Measurements from ENCODE around the gene UST. TPM values are rescaled to one million over a fixed set of nuclear protein-coding genes. Genes with fewer than 3 reads are reported as not detected.

Gene UST
- total and polyA plus RNA-seq, 2 of the 8 experiments (the other 6 are each of a cell fraction or from before 2014, with no cell fraction given) = 13.5 to 34.5 TPM

GRCh38 chr6:148885136-148885865, 138.5 kb downstream of the UST start:
- H3K27me3 ChIP-seq (replicated peaks in 1 of 4; ENCODE audit: control insufficient read depth in 3 of 4, extremely low read depth in 1 of 4, insufficient read depth in 3 of 4, low read length in 3 of 4) = no peaks in the 10 kb centered on the region
- no peak overlapping the region for H2AFZ ChIP-seq (ENCODE audit: low read length)
- H3K4me1 ChIP-seq (replicated peaks in 1 of 4; ENCODE audit: control insufficient read depth in 3 of 4, insufficient read depth in 4 of 4, low read length in 3 of 4) = peaks cover 3 to 18% (median 12%) of the 10 kb centered on the region in 4 experiments; a peak in 5 of 7 replicates
- peaks cover 0 to 47% of the 10 kb centered on the region in 2 experiments; a peak in 2 of 4 replicates for H3K79me2 ChIP-seq (ENCODE audit: control insufficient read depth in 1 of 2, insufficient read depth in 2 of 2, low read length in 2 of 2)
- no peak overlapping the region for H2BK20ac ChIP-seq (ENCODE audit: low read length)
- 97% methylated on average over 6 of the region's 6 CpGs; no CpG with 5 or more reads in 1 of the 2 experiments for WGBS, 2 experiments (ENCODE audit: extremely low coverage in 1 of 2, insufficient coverage in 1 of 2, insufficient read length in 1 of 2, insufficient replicate concordance in 2 of 2, low coverage in 1 of 2, low lambda C conversion rate in 2 of 2, missing lambda C conversion rate in 1 of 2)
- no peak overlapping the region for H3K23ac ChIP-seq (ENCODE audit: insufficient read length)
- no peak overlapping the region for H3K14ac ChIP-seq (ENCODE audit: insufficient read length)
- H2BK15ac ChIP-seq (ENCODE audit: low read length) = no peak overlapping the region; the same call in 1 of the 2 replicates
- no peak overlapping the region for H4K5ac ChIP-seq (ENCODE audit: insufficient read length, low read depth, low read length)
- no peak overlapping the region for H3K9ac ChIP-seq (replicated peaks in 1 of 4; ENCODE audit: extremely low read depth in 1 of 4, low read depth in 3 of 4, low read length in 3 of 4)
- no peak overlapping the region for H4K91ac ChIP-seq (replicated peaks; ENCODE audit: insufficient read length, low read length)
- H3K18ac ChIP-seq (ENCODE audit: extremely low read depth, low read length) = no peak overlapping the region
- no peak overlapping the region for H2BK12ac ChIP-seq (ENCODE audit: low read depth, low read length)
- H3K56ac ChIP-seq (replicated peaks; ENCODE audit: insufficient read length, low read depth, low read length) = no peak overlapping the region
- FAIRE-seq (no peak), DNase-seq (ENCODE audit: low read depth in 1 of 2, low spot score in 2 of 2) (no peak)
- H3K27ac ChIP-seq (ENCODE audit: low read depth, low read length) = no peak overlapping the region
- H3K4ac ChIP-seq (replicated peaks; ENCODE audit: insufficient read length, low read depth, low read length) = no peak overlapping the region
- H4K8ac ChIP-seq (ENCODE audit: extremely low read depth, insufficient read depth, low read length) = no peak overlapping the region
- H3K23me2 ChIP-seq (ENCODE audit: low read depth, low read length) = no peaks in the 10 kb centered on the region
- H2BK120ac ChIP-seq (replicated peaks; ENCODE audit: low read depth, low read length) = no peak overlapping the region
- no peak overlapping the region; the same call in 1 of the 2 replicates for H2BK5ac ChIP-seq (ENCODE audit: low read depth, low read length)
- no peak overlapping the region for H2AK5ac ChIP-seq (ENCODE audit: low read depth, low read length)
- H3K4me2 ChIP-seq (ENCODE audit: insufficient read depth in 1 of 2, low read depth in 2 of 2, low read length in 2 of 2) = no peak overlapping the region
- H3K36me3 ChIP-seq (ENCODE audit: control insufficient read depth in 2 of 4, insufficient read depth in 4 of 4, low read length in 3 of 4) = peaks cover 0 to 15% (median 1%) of the 10 kb centered on the region in 4 experiments; a peak in 1 of 8 replicates
- H3K9me3 ChIP-seq (ENCODE audit: insufficient read depth in 2 of 2, low read depth in 1 of 2, low read length in 1 of 2) = no peaks in the 10 kb centered on the region
- H3K4me3 ChIP-seq (ENCODE audit: extremely low read depth in 1 of 4, insufficient read depth in 2 of 4, low read depth in 3 of 4, low read length in 4 of 4) = no peak overlapping the region
- no peaks in the 10 kb centered on the region; the same call in 1 of the 2 replicates for H3K79me1 ChIP-seq (ENCODE audit: low read depth, low read length)
- TF ChIP-seq RNF2 (IDR thresholded peaks at IDR 0.05; ENCODE audit: borderline replicate concordance, low read depth, low read length, missing control alignments, poor library complexity, severe bottlenecking) (no peak), CHD1 (IDR thresholded peaks at IDR 0.05; ENCODE audit: low read depth, low read length) (no peak), JUND (IDR thresholded peaks at IDR 0.05; ENCODE audit: low read length) (no peak)
- ChIA-PET CTCF (ENCODE audit: partially characterized antibody) (interaction anchor here (1.7 kb wide), 1 partner anchor 20 kb away, joined by 5 read pairs; no protein-coding TSS in a partner anchor), POLR2A (ENCODE audit: partially characterized antibody) (no interaction called here)
- H4K20me1 ChIP-seq (replicated peaks in 1 of 2; ENCODE audit: control insufficient read depth in 1 of 2, insufficient read depth in 2 of 2, low read length in 2 of 2) = no peaks in the 10 kb centered on the region

All from H1 (cell line).